ENCODE data around the gene KIAA2012.

GRCh38 chr2:202124286-202124685 is 51.2 kb downstream of the KIAA2012 start:
- TF ChIP-seq ZNF70 (CRISPR knock-in tag; IDR thresholded peaks at IDR 0.05) (no peak), ZFP3 (CRISPR knock-in tag; IDR thresholded peaks at IDR 0.05) (no peak), ZFP30 (CRISPR knock-in tag; IDR thresholded peaks at IDR 0.05) (no peak)
